Right renal cortex interstitium (tissue), 3 donors: ENCODE measurements around the gene HNRNPU. TPM values are rescaled to one million over a fixed set of nuclear protein-coding genes. Genes with fewer than 3 reads are reported as not detected.
"Not testable (repeated sequence)": the region's sequence is repeated elsewhere in the genome, so short reads cannot be mapped to it uniquely, and the experiment has no call there.

Experiments
- DNase-seq, 3 donors: peaks; one replicate each; pipeline ENCODE4 v3.0.0-alpha.2; 2013; ENCODE audit warnings: low read depth in 3 of 3, low spot score in 2 of 3
- polyA plus RNA-seq, 3 donors: library from polyadenylated mRNA; unstranded; fragments of 120-200 nt; gene quantifications; one replicate each; pipeline ENCODE4 v1.2.1, GENCODE V29; 2013; ENCODE audit not compliant: insufficient read length in 3 of 3

Gene HNRNPU
- polyA plus RNA-seq, 3 donors, result 661 to 708 (median 667) TPM

DNA sequence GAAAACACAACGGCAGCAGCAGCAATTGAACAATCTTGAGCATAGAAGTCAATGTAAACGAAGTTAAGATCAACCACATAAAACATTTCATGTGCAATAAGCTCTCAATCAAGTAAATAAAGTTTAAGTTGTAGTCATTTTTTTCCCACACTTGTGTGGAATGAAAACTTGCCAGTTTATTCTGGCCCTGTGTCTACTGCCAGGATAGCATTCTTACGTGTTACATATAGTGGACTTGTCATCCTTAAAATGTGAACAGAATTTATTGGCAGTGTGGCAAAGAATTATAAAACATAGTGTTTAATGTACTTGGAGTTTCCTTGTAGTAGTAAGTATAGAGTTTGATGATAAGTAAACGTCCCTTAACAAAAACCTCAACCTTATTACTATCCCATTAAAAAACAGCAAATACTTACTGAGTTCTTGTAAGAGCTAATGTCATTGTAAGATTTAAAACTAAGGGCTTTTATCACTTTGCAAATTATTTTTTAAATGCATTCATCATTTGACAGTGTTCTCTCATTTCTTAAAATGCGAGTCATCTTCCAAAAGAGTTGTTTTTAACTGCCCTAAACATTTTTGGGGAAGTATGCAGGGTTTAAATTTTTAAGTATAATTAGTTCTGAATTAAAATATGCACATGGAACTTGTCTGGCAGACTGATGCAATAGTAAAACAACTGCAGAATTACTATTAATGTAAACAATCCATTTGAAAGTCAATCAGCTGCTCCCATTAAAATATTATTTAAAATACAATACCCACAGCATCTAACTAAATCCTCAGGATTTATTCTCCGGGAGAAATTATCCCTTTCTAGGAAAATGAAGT lies 21.0 kb downstream of the HNRNPU start:
- DNase-seq, result no peak

DNA sequence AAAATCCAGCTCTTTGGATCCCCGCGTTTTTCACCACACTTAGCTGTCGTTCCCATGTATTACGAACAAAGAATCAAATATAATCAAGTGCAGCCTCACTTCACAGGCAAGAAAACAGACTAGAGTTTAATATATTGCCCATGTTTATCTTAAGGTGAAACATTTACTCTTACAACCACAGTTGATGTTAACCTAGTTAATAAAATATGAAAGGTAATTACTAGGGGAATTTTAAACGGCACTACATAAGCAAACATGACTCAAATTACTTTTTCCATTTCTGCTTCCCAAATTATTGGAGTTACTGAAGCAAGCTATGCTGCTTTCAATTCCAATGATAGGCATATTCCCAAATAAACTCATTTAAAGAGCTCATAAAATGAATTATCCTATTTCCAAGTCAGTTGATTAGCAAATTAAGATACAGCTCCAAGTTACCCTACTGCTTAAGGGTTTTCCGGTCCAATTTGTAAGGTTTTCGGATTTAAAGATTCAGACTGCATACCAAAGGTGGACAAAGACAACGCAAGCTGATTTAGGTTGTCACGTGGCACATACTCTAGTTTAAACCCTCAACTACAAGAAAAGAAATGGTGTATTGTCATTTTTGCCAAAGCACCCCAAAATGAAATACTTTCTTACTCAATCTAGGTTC lies 22.9 kb downstream of the HNRNPU start:
- DNase-seq, result no peak

DNA sequence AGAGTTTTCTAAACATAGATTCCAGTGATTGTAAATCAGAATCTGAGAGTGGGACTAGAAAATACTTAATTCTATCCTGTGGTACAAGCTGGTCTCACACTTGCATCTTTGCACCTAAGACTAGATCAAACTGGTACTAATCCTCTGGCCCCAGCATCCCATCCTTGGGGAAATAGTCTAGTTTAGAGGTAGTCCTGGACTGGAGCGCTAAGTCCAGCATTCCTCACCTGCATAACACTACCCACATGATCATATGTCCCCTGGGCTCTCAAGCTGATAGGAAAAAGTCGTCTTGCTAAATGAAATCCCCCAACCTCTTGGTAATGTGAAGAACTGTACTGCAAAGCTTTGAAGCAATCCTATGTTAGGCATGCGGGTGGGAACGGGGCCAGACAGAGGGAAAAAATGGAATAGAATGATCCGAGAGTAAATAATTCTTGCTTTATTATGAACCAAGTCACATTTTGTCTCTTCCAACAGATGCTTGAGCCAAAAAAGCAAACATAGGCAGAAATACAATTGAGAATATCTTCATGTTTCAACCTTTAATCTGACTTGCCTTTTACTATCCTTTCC lies 24.0 kb downstream of the HNRNPU start:
- no peak for DNase-seq

DNA sequence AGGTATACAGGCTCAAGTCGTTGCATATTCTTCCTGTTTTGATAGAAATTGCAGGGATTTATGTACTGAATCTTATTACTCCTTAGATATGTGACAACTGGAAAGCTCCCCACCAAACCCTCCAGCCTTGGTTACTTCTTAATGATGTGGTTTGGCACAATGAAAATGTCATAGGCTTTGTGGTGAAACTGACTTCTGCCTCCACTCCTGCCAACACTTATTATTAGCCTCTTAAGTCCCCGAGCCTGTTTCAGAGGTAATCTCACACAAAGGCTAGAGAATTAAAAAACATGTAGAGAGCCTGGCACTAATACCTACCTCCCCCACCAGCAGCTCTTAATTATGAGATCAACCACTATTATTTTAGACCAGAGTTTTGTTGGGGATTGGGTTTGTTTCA lies 24.7 kb downstream of the HNRNPU start:
- DNase-seq, result no peak

DNA sequence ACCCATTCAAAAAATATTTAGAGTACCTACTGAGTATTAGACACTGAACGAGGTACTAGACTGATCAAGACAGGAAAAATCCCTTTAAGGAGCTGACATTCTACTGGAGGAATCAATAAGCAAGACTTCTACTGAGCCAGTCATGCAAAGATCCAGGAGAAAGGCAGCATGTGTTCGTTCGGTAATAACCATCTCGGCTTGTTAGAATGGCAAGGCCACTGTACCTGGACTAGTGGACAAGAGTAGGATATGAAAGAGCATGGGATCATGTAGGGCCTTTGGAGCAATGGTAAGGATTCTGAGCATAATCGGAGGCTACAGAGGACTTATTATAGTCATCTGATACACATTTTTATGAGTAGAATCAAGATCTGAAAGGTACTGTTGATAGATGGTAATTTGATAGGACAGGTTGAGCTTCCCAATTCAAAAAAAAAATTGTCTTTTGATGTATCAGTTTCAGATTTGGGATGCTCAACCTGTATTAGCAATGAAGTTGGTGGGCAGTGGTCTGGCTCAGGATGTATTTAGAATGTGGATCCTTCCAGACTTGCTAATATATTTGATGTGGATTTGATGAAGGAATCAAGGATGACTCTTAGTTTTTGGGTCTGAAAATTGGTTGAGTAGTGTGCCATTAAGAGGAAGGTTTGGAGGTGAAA lies 26.6 kb downstream of the HNRNPU start:
- DNase-seq, result no peak

DNA sequence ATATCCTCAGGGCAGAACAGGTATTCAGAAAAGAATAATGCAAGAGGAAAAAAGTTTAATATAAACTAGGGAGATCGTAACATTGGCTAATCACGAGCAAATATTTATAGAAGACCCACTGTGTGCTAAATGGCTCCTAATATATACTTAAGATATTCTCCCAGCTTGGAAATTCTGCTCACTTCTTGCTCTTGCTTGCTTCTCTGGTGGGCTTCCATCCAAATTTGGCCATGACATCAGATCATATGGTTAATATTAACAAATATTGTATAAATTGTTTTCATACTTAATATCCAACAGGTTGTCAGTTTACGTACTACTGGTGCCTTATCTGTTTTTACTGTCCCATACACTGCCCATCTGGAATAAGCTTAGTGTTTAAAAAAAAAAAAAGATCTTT lies 27.8 kb downstream of the HNRNPU start:
- no peak for DNase-seq

DNA sequence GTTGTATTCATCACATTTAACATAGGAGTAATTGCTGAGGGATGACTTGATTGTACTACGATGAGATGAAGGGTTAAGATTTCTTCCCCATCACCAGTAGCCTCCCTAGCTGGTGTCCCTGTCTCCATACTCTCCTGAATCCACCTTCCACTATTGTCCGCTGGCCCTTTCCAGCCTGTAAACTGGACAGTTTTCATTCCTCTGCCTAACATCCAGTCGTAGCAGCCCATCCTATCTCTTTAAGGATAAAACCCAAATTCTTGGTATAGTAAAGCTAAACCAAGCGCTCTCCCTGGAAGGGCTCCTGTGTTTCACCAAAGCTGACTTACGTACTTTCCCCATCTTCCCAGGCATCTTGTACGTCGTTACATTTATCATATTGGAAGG lies 28.2 kb downstream of the HNRNPU start:
- peak in 1 of 3 donors; percentile 47 for DNase-seq

DNA sequence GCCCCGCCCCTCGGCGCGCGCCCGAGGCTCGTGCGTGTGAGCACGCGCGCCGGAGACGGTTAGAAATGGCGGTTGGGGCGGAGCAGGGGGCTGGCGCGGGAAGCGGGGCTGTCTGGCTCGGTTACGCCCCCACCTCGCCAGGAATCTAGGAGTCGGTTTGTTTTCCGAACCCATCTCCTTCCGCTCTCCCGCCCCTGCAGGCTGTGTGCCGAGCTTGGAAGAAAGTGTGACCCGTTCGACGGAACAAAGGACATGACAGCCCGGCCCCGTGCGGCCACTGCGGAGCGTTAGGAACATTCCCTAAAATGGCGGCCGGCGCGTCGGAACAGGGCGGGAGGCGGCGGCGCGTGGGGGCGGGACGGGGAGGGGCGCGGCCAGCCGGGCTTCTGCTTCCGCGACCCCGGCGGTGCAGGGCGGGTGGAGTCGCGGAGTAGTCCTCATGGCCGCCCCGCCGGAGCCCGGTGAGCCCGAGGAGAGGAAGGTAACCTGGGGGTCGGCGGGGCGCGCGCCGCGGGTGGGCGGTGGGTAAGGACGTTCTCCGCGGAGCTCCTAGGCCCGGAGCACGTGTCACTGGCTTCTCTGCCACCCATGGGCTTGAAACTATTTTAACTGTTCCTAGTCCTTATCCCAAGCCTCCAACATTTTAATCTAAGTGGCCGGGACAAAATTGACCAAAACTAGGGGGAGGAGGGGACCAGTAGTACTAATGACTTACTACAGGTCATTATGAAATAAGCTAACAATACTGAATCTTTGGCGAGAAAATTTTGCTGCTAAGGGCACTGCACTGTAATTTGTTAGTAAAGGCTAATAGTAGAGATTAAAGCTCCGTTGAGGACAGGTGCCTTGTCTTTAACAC lies 28.8 kb downstream of the HNRNPU start, which contains the start of gene COX20:
Gene COX20, plus strand, starts transcription at position 383 of the 859 bp plus-strand sequence. Its CDS starts 57 bp downstream, at position 440.
- DNase-seq, result peak; percentile 91

DNA sequence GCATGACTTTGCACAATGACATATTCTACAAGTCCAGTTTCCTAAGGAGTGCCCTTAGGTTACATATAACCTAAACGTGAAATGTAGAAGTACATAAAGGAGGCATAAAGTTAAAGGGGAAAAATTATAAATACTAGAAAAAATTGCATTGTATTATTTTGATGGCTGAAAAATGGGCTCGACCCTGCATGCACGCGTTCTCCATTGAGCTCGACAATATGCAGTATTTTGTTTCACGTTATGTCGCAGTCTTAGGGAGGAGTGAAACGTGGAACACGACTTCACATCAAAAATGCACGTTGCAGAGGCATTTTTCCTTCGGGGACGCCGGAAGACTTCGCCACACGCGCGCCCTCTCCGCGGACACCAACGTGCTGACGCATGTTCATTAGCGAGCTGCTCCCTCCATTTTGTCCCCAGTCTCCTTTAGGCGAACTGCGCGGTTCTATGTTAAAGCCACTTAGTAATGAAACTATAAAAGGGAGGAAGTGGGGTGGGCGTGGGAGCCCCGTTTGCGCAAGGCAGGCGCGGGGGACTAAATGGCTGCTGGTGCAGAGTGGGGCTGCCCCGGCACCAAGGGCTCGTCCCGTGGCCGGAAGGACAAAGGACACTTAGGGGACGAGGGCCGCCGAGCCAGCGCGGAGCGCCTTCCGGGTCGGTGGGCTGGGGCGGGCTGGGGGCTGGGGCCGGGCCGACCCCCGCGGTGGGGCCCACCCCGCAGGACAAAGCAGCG lies 29.6 kb downstream of the HNRNPU start:
- peak; percentile 82 to 92 (median 89) for DNase-seq

DNA sequence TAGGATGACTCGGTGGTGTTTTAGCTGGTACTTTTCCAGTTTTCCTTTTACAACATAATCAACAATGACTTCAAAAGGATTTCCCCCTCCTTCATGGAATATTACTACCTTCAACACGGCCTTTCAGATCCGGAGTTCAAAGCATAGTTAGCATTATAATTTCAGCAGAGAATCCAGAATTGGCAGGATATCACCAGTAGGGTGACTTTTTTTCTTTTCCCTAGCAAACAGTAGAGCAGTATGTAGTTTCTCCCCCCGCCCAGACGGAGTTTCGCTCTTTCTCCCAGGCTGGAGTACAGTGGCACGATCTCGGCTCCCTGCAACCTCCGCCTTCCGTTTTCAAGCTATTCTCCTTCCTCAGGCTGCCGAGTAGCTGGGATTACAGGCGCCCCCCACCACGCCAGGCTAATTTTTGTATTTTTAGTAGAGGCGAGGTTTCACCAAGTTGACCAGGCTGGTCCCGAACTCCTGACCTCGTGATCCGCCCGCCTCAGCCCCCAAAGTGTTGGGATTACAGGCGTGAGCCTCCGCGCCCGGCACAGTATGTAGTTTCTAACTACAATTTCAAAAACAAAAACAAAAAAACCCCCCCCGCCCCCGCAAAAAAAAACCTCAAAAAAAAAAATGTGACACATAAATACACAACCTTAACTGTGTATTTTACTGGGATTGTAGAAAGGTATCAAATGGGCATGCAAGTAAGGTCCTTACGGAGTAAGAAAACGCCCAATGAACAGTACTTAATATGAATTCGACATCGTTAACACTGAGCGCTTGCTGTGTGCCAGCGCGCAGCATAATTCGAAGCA lies 30.4 kb downstream of the HNRNPU start:
- DNase-seq, result peak; percentile 46 to 65 (median 64)

DNA sequence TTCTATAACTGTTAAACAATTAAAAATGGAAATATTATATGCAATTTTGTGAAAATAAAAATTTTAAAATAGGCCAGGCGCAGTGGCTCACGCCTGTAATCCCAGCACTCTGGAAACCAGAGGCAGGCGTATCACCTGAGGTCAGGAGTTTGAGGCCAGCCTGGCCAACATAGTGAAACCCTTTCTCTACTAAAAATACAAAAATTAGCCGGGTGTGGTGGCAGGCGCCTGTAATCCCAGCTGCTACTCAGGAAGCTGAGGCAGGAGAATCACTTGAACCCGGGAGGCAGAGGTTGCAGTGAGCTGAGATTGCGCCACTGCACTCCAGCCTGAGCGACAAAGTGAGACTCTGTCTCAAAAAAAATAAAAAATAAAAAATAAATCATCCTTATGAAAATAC lies 31.1 kb downstream of the HNRNPU start:
- DNase-seq, result not testable (repeated sequence)

DNA sequence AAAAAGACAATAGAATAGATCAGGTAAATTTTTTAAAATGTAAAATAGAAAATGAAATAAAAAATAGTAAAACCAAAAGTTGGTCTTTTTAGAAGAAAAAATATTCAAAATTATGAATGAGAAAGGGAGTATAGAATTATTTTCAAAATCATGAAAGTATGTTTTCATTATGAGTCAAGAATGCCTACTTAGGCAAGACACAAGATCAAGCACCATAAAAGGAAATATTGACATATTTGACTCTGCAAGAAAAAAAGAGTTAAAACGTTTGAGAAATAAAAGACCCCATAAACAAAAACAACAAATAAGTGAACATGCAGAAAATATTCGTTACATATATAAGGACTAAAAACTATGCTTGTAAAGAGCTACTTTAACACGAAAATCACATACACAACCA lies 33.7 kb downstream of the HNRNPU start:
- no peak for DNase-seq

DNA sequence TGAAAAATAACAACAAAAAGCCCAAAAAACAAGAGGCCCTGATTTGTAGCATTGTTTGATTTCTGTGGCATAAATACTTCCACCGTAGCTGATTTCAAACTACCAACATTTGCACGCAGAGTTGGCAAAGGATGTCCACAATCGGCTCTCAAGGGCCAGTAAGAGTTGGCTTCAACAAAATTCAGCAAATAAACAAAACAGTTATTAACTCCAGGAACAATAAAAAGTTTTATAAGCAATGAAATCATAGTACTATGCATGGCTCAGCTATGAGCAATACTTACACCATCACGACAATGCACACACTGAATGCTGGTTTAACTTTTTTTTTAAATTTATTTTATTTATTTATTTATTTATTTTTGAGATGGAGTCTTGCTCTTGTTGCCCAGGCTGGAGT lies 37.6 kb downstream of the HNRNPU start:
- DNase-seq, result no peak

DNA sequence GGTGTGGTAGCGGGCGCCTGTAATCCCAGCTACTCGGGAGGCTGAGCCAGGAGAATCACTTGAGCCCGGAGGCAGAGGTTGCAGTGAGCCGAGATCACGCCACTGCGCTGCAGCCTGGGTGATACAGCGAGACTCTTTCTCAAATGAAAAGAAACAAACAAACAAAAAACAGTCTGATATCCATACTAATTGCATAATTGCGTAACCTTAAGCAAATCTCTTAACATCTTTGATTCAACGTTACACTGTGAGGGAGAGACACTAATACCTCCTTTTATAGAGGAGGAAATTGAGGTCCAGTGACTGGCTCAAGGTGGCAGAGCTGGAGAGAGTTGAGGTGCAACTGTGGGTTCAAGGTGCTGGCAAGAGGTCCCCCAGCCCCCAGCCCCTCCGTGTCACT lies 41.5 kb downstream of the HNRNPU start:
- DNase-seq, result no peak

DNA sequence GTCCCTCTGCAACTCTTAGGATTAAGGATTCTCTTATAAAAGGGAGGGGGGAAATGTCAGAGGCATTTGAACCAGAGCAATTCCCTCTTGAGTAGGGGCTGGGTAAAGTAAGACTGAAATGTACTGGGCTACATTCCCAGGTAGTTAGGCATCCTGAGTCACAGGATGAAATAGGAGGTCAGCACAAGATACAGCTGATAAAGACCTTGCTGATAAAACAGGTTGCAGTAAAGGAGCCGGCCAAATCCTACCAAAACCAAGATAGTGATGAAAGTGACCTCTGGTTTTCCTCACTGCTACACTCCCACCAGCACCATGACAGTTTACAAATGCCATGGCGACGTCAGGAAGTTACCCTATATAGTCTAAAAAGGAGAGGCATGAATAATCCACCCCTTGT lies 43.2 kb downstream of the HNRNPU start:
- no peak for DNase-seq

DNA sequence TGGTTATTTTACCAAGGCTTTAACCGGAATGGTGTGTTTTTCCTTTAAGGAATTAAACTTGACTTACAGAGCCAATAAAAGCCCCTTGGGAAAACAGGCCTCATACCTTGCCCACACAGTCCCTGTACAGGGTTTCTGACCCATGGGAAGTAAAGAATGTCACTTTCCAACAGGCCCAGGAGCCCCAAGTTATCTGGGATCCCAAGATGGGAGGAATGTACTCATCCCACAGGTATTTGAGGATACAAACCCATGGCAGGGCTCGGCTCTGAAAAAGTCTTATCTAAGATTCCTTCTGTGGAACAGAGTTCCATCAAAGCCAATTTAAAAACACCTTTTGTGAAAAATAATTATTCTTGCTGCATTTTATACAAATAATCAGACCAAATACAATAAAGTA lies 44.2 kb downstream of the HNRNPU start:
- DNase-seq, result no peak

DNA sequence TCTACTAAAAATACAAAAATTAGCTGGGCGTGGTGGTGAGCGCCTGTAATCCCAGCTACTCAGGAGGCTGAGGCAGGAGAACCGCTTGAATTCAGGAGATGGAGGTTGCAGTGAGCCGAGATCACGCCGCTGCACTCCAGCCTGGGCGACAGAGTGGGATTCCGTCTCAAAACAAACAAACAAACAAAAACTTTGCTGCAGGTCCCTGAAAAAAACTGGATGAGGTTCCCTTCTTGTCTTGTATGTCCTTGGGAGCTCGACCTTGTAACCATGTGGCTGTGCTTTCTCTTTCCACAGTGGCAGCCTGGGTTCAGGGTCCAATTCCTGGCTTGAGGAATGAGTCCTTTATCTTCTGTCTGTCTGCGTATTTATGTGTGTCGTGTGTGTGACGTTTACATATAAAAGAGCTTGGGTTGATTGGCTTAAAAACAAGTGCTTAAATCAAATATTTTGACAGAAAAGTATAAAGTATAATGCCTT lies 46.9 kb downstream of the HNRNPU start:
- DNase-seq, result no peak

DNA sequence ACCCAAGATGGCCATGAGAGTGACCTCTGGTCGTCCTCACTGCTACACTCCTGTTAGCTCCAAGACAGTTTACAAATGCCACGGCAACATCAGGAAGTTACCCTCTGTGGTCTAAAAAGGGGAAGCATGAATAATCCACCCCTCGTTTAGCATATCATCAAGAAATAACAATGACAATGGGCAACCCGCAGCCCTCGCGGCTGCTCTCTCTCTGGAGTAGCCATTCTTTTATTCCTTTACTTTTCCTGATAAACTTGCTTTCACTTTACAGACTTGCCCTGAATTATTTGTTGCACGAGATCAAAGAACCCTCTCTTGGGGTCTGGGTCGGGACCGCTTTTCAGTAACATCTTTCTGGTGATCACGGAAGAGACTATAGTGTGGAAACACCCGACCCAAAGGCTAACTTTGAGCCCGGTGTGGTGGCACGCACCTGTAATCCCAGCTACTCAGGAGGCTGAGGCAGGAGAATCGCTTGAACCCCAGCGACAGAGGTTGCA lies 48.7 kb downstream of the HNRNPU start:
- DNase-seq, result no peak
